ENCODE measurements around the gene GPATCH2L.

The GPATCH2L gene

GRCh38 chr14:76201162-76201561 lies 49.4 kb downstream of the GPATCH2L start:
- DNase-seq (ENCODE audit: low spot score) = peak; percentile 29

- peak; percentile 29 for DNase-seq (ENCODE audit: low spot score)
These were observed 51.6 kb downstream of the GPATCH2L start for GRCh38 chr14:76203086-76204001.

DNA sequence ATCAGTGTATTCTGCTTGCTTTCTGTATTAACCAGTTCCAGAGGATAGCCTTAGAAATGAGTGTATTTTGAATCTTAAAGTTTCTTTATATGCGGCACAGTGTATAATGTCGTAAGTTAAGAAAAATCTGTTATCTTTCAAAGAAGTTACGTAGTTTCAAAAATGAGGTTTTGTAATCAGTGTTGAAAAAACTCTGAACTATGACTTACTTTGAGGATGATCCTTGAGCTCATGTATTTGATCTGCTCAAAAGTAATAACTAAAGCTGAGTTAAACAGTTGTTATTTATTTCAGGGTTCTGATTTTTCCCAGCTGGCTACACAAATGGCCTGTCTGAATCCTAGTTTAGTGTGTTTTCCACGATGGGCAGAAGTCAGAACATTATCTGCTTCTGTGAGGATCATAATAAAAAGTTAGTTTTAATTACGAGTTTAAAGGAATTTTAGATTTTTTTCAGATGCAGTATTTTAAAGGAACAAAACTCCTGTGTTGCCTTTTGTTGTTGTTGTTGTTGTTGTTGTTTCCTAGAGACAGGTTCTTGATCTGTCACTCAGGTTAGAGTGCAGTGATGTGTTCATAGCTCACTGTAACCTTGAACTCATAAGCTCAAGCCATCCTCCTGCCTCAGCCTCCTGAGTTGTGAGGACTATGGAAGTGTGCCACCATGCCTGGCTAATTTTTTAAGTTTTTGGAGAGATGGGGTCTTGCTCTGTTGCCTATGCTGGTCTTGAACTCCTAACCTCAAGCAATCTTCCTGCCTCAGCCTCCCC lies 52.9 kb downstream of the GPATCH2L start:
- no peak for DNase-seq (ENCODE audit: low spot score)

DNA sequence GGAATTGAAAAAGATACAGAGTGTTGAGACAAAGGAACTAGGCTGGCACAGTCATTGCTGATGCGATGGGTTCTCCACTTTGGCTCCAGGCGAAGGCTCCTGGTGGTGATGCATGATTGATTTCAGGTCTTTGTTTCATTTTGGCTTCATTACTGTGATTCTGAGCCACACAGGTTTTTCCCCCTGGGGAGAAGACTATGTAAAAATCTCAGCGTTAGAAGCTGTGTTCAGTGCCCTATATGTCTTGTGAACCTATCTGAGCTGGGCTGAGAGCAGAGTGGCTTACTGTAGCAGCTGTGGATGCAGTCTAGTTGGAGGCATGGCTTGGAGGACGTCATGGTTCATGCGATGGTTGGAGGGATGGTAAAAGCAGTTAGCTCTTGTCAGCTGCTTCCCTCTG lies 54.0 kb downstream of the GPATCH2L start:
- no peak for DNase-seq (ENCODE audit: low spot score)

GRCh38 chr14:76208340-76208739 lies 56.6 kb downstream of the GPATCH2L start:
- no peak for DNase-seq (ENCODE audit: low spot score)

- DNase-seq (ENCODE audit: low spot score) = no peak
These were observed 60.5 kb downstream of the GPATCH2L start for GRCh38 chr14:76212242-76212641.

DNA sequence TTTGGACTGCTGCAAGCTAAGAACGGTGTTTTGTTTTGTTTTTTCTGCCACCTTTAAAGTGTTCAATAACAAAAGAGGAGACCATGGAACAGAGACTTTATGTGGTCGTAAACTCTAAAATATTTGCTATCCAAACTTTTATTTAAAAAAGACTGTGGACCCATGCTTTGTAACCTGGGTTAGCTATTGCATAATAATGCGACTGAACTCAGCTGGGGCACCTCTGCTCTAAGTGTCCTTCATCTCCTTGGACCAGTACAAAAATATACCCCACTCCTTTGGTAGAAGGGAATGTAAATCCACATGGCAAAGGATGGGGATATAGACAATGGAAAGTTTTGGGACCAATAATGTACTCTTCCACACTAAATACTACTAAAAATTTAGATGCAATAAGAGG lies 65.5 kb downstream of the GPATCH2L start:
- DNase-seq (ENCODE audit: low spot score) = no peak

GRCh38 chr14:76218662-76219061 lies 66.9 kb downstream of the GPATCH2L start:
- no peak for DNase-seq (ENCODE audit: low spot score)

GRCh38 chr14:76219873-76220272 lies 68.2 kb downstream of the GPATCH2L start:
- DNase-seq (ENCODE audit: low spot score) = no peak

DNA sequence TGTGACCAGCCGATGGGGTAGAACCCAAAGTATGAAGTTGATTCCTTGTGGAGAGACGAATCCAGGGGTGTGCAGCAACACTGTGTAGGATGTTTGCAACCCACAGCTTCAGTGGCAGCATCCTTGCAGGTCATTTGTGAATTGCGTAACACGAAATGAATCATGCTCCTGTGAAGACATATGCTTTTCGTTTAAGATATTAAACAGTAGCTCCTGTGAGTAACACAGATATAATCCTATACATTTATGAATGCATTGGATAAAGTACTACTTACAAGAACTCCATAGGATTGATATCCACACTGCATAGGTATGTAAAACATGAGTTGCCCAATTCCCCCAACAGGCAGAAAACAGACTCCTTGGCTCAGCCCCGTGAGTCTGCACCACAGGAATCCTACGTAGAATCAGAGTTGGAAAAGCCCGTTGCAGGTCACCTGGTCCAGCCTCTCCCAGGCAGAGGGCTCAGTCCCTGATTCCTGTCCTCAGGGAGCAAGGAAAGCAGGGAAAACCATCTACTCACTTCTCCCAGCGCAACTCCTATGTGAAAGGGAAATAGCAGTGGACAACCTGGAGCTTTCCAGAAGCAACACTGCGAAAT lies 75.8 kb downstream of the GPATCH2L start:
- no peak for DNase-seq (ENCODE audit: low spot score)

DNA sequence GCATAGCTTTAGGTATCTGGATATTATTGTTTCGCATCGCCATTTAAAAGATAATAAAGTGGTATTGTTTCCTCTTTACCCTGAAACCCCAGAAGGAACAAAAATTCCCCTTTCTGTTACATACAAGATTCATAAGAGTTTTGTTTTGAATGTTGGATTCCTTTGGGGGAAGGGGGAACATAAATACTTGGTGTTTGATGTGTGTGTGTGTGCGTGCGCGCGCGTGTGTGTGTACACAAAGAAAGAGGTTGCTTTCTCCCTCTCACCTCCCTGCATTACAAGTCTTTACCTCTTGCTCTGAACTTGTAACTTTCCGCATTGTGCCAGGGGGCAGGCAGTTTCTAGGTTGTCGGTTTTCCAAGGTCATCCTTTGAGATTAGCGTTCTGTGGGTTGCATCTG lies 76.4 kb downstream of the GPATCH2L start:
- no peak for DNase-seq (ENCODE audit: low spot score)

- DNase-seq (ENCODE audit: low spot score) = no peak
These were observed 81.1 kb downstream of the GPATCH2L start for GRCh38 chr14:76232800-76233199.

- no peak for DNase-seq (ENCODE audit: low spot score)
These were observed 83.9 kb downstream of the GPATCH2L start for GRCh38 chr14:76235628-76236027.

GRCh38 chr14:76236172-76237130 lies 84.7 kb downstream of the GPATCH2L start:
- DNase-seq (ENCODE audit: low spot score) = no peak

DNA sequence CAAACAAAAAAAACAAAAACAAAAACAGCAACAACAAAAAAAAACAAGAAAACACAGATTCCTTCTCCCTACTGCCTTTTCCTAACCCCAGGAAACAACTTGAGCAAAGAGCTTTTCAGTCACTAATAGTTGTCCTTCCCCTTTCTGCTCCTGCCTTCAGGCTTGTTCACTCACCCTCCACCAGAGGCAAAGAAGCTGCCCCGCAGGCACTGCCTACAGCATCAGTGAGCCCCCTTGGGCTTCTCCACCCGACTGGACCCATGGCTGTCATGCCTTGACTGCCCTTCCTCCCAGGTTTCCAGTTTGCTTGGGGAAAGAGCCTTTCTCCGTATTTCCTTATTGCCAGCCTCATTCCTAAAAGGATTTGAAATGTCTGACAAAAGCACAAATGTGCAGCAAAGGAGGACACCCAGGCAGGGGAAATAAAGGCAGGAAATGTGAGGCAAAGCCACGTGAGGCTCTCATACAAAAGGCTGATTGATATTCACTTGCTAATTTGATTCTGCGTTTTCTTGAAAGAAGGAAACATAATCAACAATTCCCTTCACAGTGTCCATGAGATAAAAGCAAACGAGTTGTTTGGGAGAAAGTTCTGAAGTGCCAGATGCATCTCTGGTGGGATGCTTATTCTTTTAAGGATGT lies 85.7 kb downstream of the GPATCH2L start:
- DNase-seq (ENCODE audit: low spot score) = peak; percentile 64

DNA sequence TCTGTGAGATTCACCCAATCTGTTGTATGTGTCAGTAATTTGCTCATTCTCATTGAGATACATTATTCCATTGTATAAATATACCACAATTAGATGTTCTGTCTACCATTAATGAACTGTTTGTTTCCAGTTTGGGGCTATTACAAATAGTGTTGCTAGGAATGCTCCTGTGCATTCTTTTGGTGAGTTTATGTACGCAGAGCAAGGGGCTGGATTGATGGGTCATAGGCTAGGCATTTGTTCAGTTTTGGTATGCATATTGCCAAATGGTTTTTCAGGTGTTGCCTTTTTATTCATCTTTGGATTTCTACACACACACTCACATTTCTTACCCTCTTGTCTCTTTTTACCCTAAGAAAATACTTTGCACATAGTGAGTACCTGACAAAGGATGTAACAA lies 93.4 kb downstream of the GPATCH2L start:
- no peak for DNase-seq (ENCODE audit: low spot score)

DNA sequence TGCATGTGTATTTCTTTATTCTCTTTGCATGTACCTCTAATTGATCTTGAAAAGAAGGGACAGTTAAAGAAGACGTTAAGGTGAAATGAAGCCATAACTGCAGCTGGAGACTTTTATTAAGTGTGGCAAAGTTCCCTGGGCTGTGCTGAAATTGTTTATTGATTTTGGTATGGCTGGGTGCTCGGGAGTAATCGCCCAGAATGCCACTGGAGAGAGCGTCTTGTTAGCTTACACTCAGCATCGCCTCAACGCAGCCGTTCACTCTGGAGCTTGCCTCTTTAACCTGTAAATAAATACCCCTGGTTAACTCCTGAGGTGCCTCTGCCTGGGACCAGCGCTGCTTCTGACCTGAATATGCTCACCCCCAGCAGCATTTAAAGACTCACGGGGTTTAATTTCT lies 98.6 kb downstream of the GPATCH2L start:
- DNase-seq (ENCODE audit: low spot score) = no peak

DNA sequence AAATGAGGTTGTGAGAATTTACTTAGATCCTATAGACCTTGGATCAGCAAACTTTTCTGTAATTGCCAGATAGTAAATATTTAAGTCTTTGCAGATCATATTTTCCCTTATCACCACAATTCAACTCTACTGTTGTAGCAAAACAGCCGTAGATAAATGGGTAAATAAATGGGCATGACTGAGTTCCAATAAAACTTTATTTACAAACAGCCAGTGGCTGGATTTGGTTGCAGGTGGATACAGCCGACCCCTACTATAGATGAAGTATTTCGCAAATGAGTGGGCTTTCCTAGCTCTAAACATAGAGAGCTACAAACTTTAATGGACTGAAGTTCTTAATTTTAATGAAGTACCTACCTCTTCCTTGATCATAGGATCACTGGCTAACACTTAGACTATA lies 100.7 kb downstream of the GPATCH2L start:
- DNase-seq (ENCODE audit: low spot score) = no peak

- DNase-seq (ENCODE audit: low spot score) = no peak
These were observed 101.4 kb downstream of the GPATCH2L start for GRCh38 chr14:76253111-76253510.

GRCh38 chr14:76256545-76256944 lies 104.8 kb downstream of the GPATCH2L start:
- no peak for DNase-seq (ENCODE audit: low spot score)
